Activated CD4-positive, alpha-beta T cell treated with anti-CD3 and anti-CD28 coated beads, Interleukin-2, amount 50 U/mL, for 16 hours (primary cell): ENCODE results near the gene GANAB.
"Not testable (repeated sequence)": the region's sequence is repeated elsewhere in the genome, so short reads cannot be mapped to it uniquely, and the experiment has no call there.

Source experiments
- DNase-seq: peaks from one replicate; pipeline ENCODE4 v3.0.0-alpha.2; 2020

The GANAB gene

DNA sequence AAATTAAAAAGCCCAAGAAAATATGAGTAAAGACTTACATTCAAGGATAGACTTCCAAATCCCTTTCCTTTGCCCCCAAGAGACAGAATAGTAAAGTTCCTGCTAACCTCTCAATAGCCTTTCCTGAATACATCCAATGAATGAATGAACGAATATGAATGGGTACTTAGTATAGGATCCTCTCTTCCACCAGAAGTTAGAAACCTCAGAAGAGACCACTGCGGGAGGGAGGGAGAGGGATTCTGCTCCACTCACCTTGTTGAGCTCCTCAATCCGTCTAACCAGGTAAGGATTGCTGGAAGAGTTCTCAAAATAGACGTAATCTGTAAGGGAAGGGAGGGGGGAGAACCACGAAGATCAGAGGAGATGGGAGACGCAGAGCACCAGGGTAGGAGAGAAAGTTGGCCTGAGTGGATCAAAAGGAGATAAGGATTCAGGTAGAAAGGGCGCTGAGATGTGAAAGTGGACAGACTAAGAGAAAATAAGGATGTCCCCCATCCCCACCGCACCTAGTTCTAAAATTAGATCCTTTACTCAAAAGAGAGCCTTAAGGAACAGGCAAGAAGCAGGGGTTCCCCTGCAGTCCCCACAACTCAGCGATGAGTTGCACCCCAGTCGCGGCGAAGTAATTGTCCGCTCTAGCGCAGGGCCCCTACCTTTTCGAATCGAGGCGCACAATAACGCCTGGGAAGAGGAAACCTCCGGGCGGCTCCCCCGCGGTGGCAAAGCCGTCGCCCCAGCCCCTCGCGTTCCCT is 45.9 kb downstream of the GANAB start:
- no peak for DNase-seq

DNA sequence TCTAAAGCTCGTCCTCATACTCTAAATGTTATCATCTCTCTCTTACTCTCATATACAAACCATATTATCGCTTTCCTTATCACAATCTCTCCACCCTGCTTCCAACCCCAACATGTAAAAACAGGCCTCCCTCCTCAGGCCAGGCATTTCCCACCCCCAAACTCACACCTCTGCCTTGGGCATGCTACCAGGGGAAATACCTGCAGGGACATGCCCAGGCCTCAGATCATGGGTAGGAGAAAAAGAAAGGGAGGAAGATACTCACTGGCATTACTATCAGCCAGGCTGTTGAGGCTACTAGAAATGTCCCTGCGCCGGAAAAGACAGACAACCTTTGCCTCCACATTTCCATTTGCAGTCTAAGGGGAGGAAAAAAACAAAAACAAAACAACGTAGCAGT is 46.5 kb downstream of the GANAB start:
- no peak for DNase-seq

DNA sequence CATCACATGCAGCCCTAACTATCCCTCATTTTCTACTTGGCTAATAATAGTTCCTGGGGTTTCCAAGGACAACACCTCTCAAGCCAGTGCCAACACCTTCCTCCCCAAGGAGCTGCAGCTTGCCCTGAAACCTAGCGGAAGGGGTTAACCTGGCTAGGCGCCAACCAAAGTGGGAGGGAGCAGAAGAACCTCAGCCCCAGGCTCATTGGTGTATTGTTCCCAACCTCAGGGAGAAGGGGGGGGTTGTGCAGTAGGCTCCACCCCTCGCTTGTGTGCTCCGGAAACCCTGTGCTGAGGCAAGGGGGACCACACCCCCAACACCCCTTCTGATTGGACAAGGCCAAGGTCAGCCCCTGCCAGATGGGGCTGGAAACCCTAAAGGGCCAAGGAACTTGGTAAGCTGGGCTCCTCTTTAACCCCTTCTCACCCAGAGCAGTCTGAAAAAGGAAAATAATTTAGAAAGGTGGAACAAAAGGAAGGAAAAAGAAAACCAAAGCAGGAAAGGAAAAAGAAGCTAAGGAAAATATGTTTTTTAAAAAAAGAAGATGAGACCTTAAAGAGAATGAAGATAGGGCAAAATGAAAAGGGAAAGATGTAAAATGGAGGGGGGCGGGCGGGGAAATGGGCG is 47.2 kb downstream of the GANAB start:
- peak; percentile 99 for DNase-seq

DNA sequence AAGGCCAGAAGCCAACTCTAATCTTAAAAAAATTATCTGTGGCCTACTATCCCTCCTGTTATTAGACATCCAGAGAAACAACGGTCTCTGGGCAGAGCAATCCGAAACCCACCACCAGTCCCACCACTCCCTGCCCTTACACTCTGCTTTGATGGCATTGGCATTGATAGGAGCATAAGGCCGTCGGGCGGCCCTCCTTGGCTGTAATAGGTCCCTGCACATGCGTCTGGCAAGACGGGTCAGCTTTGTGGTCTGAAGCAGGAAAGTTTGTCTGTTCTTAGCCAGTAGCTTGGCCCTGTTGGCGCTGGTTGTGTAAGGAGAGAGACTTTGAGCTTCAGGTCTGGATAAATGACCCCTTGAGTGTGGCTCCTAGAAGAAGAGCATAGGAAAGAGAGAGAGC is 51.3 kb downstream of the GANAB start:
- no peak for DNase-seq

DNA sequence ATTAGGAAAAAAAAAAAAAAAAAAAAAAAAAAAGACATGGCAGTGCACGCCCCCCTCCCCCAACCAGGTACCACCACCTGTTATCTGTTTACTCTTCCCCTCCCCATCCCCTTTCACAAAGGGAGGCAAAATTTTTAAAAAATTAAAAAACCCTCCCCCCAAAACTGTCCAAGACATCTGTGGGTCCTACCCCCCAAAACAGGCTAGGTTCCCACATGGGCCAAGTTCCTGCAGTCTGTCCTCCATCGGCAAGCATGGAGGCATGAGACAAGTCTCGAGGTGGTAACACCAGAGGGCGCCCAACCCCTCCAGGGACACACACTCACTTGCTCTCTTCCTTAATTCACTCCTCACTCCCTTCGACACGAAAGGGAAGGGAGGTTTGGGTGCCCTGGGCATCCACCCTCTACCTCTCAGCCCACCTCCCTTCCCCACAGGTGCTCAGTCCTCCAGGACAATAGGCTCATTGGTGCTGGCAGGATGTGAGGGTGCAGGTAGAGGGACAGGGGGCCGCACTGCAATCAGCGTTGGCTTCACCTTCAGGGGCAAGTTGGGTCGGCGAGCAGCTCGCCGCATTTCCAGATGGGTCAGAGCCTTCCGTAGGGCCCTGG is 52.9 kb downstream of the GANAB start:
- peak; percentile 82 for DNase-seq

GRCh38 chr11:62592989-62593421 is 53.4 kb downstream of the GANAB start:
- no peak for DNase-seq

- no peak for DNase-seq
Measured at GRCh38 chr11:62592146-62592815, 54.1 kb downstream of the GANAB start.

DNA sequence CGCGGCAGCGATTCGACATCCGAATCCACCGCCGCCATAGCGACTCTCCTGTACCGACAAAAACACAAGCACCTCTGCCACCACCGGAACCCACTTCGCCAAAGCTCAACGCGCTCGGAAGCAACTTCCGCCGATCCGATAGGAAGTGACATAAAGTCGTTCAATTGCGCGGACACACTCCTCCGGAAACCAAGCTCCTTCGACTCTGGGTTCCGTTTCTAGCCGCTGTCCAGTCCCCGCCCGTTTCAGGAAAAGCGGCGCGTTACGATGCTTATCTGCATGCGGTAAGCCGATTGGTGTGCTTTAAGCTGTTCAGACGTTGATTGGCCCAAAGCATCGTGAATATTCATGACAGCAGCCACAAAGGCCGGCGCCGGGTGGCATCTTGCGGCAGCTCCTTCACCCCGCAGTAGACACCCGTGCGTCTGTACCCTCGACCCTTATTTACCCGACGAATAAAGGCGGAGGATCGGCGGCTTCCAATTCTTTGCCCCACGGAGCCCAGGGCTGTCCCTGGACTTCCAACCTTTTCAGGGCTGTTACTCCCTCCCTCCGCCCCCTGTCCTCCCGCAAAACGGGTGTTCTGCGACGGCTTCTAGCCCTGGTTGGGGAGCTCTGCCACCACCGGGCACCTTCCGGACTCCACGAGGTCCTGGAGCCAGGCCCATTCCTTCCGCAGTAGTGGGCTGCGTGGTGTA is 54.8 kb downstream of the GANAB start, which contains the start of gene TUT1:
TSS of gene TUT1 (minus strand) at position 76 of the 698 bp plus-strand sequence. CDS start at position 38, 38 bp downstream.
- DNase-seq: peak; percentile 99

GRCh38 chr11:62588966-62589637 is 57.3 kb downstream of the GANAB start:
- DNase-seq: peak; percentile 39

DNA sequence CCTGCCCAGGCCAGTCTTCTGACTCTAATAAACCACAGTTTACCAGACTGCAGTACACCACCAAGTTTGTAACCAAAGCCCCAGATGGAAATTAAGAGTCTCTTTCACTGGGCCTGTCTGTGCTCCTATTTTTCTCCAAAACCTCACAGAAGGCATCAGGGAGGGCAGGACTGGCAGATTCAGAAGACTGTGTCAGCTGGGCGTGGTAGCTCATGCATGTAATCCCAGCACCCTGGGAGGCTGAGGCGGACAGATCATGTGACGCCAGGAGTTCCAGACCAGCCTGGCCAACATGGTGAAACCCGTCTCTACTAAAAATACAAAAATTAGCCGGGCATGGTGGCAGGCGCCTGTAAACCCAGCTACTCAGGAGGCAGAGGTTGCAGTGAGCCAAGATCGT is 61.1 kb downstream of the GANAB start:
- not testable (repeated sequence) for DNase-seq

DNA sequence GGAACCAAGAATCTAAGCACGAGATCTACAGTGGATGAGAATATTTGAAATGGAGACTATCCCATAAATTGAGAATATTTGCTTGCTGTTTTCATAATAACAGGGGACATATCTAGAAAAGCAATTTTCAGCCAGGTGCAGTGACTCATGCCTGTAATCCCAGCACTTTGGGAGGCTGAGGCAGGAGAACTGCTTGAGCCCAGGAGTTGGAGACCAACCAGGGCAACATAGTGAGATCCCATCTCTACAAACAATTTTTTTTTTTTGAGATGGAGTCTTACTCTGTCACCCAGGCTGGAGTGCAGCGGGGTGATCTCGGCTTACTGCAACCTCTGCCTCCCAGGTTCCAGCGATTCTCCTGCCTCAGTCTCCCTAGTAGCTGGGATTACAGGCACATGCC is 64.7 kb downstream of the GANAB start:
- not testable (repeated sequence) for DNase-seq

DNA sequence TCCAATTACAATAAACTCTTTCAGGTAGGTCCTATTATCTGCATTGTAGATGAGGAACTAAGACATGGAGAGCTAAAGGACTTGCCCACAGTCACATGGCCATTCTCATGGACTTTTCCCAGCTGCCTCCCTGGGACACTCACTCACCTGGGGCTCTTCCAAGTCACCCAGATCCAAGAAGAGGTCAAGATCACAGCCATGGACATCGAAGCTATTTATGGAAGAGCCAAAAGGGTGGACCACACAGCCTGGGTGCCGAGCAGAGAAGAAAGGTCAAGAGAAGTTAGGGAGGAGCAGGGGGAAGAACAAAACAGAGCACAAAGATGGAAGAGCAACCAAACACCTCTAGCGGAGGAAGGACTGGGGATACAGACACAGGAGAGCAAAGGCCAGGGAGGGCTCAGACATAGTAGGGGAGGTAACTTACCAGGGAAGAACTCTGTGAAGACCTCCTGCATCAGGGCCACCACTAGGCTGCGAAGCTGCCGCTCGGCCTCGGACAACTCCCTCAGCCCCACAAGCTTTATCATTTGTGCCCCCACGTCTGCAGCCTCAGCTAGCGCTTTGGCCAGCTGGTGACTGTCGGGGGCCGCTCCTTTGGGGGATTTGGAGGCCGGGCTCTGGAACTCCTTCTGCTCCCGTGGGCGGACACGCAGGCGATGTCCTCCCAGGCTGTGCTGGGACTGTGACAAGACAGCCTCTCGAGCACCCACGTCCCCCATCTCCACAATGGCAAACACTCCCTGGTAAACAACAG is 65.3 kb downstream of the GANAB start:
- DNase-seq: no peak

DNA sequence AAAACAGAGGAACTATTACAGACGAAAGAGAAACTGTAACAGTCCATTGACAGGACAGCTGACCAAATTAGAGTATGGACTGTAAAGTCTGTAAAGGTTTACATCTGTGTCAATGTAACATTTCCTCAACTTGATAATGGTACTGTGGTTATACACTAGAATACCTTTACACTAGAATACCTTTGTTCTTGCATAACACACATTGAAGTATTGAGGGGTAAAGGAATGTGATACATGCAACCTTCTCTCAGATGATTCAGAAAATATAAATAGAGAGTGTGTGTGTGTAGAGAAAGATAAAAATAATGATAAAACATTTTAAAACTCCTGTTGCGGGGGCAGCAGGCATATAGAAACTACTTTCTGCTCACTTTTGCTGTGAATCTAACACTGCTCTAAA is 67.2 kb downstream of the GANAB start:
- no peak for DNase-seq

DNA sequence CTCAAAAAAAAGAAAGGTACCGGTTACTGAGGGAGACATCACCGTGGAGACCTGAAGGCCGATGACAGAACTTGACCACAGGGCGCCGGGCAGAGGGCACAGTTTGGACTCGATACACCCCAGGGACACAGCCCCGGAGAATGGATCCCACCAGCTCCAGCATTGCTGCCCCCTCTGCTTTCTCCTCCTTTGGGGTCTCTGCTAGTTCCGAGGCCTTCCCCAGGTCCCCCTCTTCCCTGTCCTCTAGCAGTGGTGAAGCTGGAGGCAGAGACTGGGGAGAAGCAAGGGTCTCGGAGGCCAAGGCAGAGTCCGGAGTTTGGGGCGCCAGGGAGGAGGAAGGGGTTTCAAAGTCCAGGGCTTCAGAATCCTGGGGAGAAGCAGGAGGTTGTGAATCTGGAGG is 67.9 kb downstream of the GANAB start:
- no peak for DNase-seq

GRCh38 chr11:62577046-62577714 is 69.2 kb downstream of the GANAB start:
- DNase-seq: no peak

- DNase-seq: no peak
Measured at GRCh38 chr11:62575837-62576236, 70.6 kb downstream of the GANAB start.

GRCh38 chr11:62575156-62575555 is 71.3 kb downstream of the GANAB start:
- DNase-seq: no peak
